ENCODE measurements around the gene SEBOX.

SEBOX gene

DNA sequence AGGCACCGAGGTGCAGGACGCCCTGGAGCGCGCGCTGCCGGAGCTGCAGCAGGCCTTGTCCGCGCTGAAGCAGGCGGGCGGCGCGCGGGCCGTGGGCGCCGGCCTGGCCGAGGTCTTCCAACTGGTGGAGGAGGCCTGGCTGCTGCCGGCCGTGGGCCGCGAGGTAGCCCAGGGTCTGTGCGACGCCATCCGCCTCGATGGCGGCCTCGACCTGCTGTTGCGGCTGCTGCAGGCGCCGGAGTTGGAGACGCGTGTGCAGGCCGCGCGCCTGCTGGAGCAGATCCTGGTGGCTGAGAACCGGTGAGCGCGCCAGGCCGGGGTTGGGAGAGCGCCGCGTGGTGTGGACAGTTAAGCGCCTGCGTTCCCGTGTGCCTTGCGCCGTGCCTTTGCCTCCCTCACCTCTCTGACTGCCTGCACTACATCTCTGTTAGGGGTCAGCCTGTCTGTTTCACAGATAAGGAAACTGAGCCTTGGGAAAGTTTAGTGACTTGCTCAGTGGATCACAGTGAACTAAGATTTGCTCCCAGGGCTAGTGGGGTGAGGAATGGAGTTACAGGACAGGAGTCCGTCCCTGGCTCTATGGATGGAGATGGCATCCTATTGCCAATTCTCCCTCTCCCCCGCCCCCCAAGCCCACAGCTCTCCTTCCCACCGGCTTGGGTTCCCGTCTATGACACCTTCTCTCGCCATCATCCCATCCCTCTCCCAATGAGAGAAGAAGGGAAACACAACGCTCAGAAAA, 7.4 kb upstream of the SEBOX start:
- POLR2A ChIA-PET = interaction anchor here (0.7 to 6.4 kb wide), 3 partner anchors 15 to 198 kb away, joined by 3 to 64 read pairs (median 3); partner anchors contain the start of gene POLDIP2

DNA sequence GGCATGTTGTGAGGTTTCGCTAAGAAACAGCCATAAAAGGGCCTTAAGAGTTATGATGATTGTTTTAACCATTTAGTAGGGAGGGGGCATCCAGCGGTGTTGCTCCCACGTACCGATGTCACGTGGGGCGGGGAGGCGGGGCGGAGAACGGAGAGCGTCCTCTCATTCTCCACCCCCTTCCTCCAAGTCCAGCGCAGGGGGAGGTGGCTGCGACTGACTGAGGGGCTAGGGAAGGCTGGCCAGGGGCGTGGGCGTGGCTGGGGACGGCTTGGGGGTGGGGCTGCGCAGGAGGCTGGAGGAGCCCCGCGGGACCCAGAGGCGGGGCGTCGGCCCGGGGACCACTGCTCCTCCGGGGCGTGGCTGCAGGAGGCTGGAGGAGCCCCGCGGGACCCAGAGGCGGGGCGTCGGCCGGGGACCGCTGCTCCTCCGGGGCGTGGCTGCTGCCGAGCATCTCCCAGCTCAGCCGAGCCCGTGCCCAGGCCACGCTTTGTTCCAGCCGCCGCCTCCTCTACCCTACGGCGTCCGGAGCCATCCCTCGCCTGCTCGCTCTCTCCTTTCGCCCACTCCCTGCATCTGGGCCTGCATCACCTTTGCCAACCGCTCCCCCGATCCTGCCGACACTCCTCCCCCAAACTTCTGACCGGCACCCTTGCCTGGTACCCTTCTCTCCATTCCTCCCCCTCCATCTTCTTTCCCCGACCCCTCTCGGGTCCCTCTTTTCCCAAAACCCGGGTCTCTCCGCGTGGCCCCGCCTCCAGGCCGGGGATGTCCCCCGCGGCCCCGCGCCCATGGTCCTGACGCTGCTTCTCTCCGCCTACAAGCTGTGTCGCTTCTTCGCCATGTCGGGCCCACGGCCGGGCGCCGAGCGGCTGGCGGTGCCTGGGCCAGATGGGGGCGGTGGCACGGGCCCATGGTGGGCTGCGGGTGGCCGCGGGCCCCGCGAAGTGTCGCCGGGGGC, 6.5 kb upstream of the SEBOX start, which contains the start of gene SARM1:
Gene SARM1 (plus strand): TSS at position 450 of the 958 bp plus-strand sequence. CDS start 339 bp downstream, at position 789.
- POLR2A ChIA-PET = interaction anchor here (0.7 to 6.4 kb wide), 5 partner anchors 14 to 199 kb away, joined by 3 to 64 read pairs (median 3); partner anchors contain the start of genes IFT20, POLDIP2 and TNFAIP1
- TF ChIP-seq TARDBP (IDR thresholded peaks at IDR 0.05) (no peak), CTBP1 (IDR thresholded peaks at IDR 0.05; ENCODE audit: borderline replicate concordance) (peak; percentile 37; the same call in 1 of the 2 replicates), SUZ12 (IDR thresholded peaks at IDR 0.05) (no peak), FOXK2 (IDR thresholded peaks at IDR 0.05) (no peak)
- peak; percentile 83 for DNase-seq (ENCODE audit: extremely low spot score)
- CTCF ChIA-PET = interaction anchor here (2.3 kb wide), 1 partner anchor 45 kb away, joined by 14 read pairs; no protein-coding TSS in a partner anchor

More for the DNA sequence above, 7.4 kb upstream of the SEBOX start:
- TF ChIP-seq FOXA1 (IDR thresholded peaks at IDR 0.05) (no peak), L3MBTL2 (conservative IDR thresholded peaks at IDR 0.05) (peak; percentile 50)
- DNase-seq (ENCODE audit: extremely low spot score) = peak; percentile 21
- CTCF ChIA-PET = no interaction called here

DNA sequence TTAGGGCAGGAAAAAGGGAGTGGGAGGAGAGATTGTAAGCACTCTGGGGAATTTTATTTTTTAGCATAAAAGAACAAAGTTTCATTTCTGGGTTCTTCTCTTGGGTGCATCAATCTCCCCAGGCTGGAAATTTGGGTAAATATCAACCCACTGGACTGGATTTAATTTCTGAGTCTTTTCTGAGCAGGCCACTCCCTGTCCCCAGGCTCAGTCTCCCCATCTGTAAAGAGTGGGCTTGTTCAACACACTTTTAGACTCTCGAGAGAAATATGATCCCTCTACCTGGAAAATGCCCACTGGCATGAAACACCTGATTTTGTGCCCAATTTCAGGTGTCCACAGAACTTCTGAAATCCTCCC, 5.7 kb upstream of the SEBOX start:
- CTCF ChIA-PET = interaction anchor here (0.6 to 2.3 kb wide), 2 partner anchors 46 to 103 kb away, joined by 4 to 14 read pairs; no protein-coding TSS in a partner anchor
- TF ChIP-seq NFRKB (IDR thresholded peaks at IDR 0.05) (no peak), CTBP1 (IDR thresholded peaks at IDR 0.05; ENCODE audit: borderline replicate concordance) (no peak), SP1 (IDR thresholded peaks at IDR 0.05) (no peak), SUZ12 (IDR thresholded peaks at IDR 0.05) (no peak), ZNF384 (IDR thresholded peaks at IDR 0.05) (no peak), BHLHE40 (IDR thresholded peaks at IDR 0.05; ENCODE audit: borderline replicate concordance) (no peak), FOXM1 (IDR thresholded peaks at IDR 0.05; ENCODE audit: borderline replicate concordance) (no peak), TARDBP (IDR thresholded peaks at IDR 0.05) (no peak), FOXK2 (IDR thresholded peaks at IDR 0.05) (no peak), L3MBTL2 (conservative IDR thresholded peaks at IDR 0.05) (no peak), FOXA1 (IDR thresholded peaks at IDR 0.05) (no peak), ARNT (IDR thresholded peaks at IDR 0.05) (no peak), HDGF (IDR thresholded peaks at IDR 0.05; ENCODE audit: borderline replicate concordance) (no peak), ELF4 (IDR thresholded peaks at IDR 0.05) (no peak)
- TF ChIP-seq, protein P1, sequence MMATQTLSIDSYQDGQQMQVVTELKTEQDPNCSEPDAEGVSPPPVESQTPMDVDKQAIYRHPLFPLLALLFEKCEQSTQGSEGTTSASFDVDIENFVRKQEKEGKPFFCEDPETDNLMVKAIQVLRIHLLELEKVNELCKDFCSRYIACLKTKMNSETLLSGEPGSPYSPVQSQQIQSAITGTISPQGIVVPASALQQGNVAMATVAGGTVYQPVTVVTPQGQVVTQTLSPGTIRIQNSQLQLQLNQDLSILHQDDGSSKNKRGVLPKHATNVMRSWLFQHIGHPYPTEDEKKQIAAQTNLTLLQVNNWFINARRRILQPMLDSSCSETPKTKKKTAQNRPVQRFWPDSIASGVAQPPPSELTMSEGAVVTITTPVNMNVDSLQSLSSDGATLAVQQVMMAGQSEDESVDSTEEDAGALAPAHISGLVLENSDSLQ (IDR thresholded peaks at IDR 0.05) = no peak
- POLR2A ChIA-PET = interaction anchor here (0.9 to 6.4 kb wide), 4 partner anchors 13 to 37 kb away, joined by 3 to 64 read pairs (median 10); partner anchors contain the start of genes IFT20, POLDIP2 and TNFAIP1
- DNase-seq (ENCODE audit: extremely low spot score) = no peak

DNA sequence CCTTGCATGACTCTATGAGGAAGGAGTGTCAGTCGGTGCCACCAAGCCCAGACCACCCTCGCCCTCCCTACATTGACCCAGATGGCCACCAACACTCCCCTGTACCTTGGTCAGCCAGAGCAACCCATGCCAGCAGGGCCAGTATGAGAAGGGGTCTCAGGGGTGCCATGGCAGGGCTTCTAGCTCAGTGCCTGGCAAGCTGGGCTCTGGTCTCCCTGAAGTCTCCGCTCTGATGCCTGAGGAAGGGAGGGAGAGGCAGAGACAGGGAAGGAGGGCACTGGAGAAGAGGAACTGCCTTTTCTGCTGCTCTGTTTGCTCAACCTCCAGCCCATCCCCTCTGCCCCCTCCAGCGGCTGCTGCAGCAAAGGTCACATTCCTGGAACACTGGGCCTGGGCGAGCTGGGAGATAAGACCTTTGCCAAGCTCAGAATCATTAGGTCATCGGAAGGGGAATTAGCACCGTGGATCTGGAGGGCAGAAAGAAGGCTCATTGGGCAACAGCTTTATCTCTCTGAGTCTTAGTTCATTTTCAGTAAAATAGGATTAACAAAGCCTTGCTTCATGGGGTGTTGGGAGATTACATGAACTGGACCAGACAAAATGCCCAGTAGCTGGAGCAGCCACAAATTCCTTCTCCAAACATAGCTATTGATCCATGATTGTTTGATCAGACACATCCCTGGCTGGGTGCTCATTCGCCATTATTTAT, 5.2 kb upstream of the SEBOX start, which contains the start of gene VTN:
Gene VTN (minus strand): TSS at position 273 of the 709 bp plus-strand sequence. CDS start 104 bp downstream, at position 169.
- DNase-seq (ENCODE audit: extremely low spot score) = no peak
- POLR2A ChIA-PET = interaction anchor here (0.9 to 6.4 kb wide), 4 partner anchors 13 to 37 kb away, joined by 3 to 64 read pairs (median 10); partner anchors contain the start of genes IFT20, POLDIP2 and TNFAIP1
- TF ChIP-seq, protein P1 (IDR thresholded peaks at IDR 0.05) = no peak
- CTCF ChIA-PET = interaction anchor here (0.6 to 2.3 kb wide), 2 partner anchors 47 to 104 kb away, joined by 4 to 14 read pairs; no protein-coding TSS in a partner anchor

DNA sequence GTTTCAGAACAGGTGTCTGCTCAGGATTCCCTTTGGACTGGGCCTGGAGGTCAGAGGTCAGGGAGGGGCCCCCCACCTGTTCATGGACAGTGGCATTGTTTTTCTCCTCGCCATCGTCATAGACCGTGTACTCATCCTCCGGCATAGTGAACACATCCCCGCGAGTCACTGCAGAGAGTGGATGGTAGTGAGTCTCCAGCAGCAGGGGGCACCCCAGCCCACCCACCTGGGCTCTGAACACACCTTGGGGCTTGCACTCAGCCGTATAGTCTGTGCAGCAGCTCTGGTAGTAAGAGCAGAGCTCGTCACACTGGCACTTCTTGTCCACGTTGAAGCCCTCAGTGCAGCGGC, 4.7 kb upstream of the SEBOX start:
- DNase-seq (ENCODE audit: extremely low spot score) = no peak
- CTCF ChIA-PET = interaction anchor here (2.3 kb wide), 1 partner anchor 47 kb away, joined by 14 read pairs; no protein-coding TSS in a partner anchor
- no peak for TF ChIP-seq ARNT (IDR thresholded peaks at IDR 0.05)
- no peak for TF ChIP-seq ELF4 (IDR thresholded peaks at IDR 0.05)
- TF ChIP-seq HDGF (IDR thresholded peaks at IDR 0.05; ENCODE audit: borderline replicate concordance) = no peak
- TF ChIP-seq BHLHE40 (IDR thresholded peaks at IDR 0.05; ENCODE audit: borderline replicate concordance) = no peak
- TF ChIP-seq SP1 (IDR thresholded peaks at IDR 0.05) = no peak
- TF ChIP-seq ZNF384 (IDR thresholded peaks at IDR 0.05) = no peak
- TF ChIP-seq FOXK2 (IDR thresholded peaks at IDR 0.05) = no peak
- no peak for TF ChIP-seq TARDBP (IDR thresholded peaks at IDR 0.05)
- TF ChIP-seq NFRKB (IDR thresholded peaks at IDR 0.05) = no peak
- no peak for TF ChIP-seq FOXM1 (IDR thresholded peaks at IDR 0.05; ENCODE audit: borderline replicate concordance)
- no peak for TF ChIP-seq SUZ12 (IDR thresholded peaks at IDR 0.05)
- POLR2A ChIA-PET = interaction anchor here (1.4 to 6.4 kb wide), 3 partner anchors 12 to 34 kb away, joined by 3 to 64 read pairs (median 17); partner anchors contain the start of genes IFT20, POLDIP2 and TNFAIP1
